Activated gamma-delta T cell treated with anti-CD3 and anti-CD28 coated beads, Interleukin-2, amount 50 U/mL, for 16 hours (primary cell): ENCODE results near the gene COMMD9.

ENCODE experiments used
- DNase-seq: peaks from one replicate; pipeline ENCODE4 v3.0.0-alpha.2; 2020; ENCODE audit warnings: low read depth

Gene COMMD9

DNA sequence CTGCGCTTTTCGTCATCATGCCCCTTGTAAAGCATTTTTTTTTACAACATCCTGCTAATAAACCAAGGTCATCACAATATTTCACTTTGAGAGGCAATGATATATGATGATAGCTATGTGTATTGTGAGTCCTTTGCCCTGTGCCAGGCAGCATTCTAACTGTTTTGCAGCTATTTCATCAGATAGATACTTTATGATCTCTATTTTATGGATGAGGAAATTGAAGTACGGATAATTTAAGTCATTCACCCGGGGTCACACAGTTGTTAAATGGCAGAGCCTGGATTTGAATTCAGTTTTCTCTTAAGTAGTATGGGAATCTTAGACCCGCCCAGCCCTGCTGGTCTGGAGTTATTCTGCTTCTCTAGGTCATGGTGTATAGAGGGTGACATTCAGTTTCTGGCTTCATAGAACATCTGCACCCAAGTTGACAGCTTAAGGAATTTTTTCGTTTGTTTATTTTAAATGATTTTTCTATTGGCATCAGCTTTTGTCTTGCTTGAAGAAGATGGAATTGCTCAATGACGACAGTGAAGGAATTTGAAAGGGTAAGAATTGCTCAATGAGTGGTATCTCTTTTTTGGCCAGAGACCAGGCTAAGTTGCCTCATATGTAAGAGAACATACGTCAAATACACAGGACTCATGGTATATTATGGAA, 7.8 kb upstream of the COMMD9 start:
- no peak for DNase-seq

DNA sequence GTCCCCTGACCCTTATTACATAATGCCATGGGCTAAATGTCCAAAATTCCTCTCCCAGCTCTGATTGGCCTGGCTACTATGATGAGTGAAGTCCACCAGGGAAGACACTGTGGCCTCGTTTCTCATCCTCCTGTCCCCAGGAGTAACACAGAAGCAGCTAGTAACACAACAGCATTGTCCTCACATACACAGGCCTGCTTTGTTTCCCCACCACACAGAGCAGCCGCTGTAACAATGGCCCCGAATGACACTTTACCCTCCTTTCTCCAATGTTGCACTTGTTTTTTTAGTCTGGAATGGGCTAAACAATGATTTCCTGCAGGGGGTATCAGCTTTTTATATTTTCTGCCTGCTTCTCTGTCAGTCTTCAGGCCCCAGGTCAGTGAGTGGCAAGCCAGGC, 6.7 kb upstream of the COMMD9 start, which contains the start of gene PRR5L:
Gene PRR5L (plus strand): TSS at position 363 of the 400 bp plus-strand sequence. CDS start 104,834 bp downstream, outside the sequence.
- DNase-seq = no peak

DNA sequence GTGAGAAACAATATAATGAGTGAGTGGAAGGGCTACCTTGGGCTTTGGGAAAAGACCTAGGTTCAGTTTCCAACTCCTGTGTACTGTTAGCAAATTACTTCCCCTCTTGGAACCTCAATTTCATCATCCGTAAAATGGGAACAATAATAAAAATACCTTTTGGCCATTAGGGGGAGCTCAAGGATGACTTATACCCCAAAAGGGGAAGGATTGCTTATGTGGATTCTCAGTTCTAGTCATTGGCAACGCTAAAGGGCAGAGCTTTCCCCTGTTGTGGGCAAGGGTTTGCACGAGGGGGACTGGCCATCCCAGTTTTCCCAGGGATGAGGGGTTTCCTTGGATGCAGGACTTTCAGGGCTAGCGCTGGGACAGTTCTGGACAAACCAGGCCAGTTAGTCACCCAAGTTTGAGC, 3.1 kb upstream of the COMMD9 start:
- DNase-seq = no peak

DNA sequence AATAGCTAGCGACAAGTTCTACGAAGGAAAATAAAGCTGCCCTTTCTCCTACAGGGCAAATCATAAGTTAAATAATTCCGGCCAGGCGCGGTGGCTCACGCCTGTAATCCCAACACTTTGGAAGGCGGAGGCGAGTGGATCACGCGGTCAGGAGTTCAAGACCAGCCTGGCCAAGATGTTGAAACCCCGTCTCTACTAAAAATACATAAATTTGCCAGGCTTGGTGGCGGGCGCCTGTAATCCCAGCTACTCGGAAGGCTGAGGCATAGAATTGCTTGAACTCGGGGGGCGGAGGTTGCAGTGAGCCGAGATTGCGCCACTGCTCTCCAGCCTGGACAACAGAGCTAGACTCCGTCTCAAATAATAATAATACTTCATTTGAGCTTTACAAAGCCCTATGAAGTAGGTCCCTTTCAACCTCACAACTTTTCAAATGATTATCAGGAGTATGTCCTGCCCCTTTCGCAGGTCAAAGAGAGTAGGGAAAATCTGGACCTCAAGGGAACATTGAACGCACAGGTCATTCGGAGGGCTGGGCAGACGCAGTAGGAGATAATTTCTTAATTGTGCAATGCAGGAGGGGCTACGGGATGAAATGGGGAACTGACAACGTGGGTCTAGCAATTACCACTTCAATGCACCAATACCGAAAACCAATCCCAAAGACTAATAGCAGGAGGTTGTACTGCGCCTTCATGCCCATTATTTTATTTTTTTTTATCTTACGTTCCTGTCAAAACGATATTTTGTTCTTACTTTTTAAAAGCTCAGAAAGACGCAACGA, 590 bp downstream of the COMMD9 start:
- no peak for DNase-seq

DNA sequence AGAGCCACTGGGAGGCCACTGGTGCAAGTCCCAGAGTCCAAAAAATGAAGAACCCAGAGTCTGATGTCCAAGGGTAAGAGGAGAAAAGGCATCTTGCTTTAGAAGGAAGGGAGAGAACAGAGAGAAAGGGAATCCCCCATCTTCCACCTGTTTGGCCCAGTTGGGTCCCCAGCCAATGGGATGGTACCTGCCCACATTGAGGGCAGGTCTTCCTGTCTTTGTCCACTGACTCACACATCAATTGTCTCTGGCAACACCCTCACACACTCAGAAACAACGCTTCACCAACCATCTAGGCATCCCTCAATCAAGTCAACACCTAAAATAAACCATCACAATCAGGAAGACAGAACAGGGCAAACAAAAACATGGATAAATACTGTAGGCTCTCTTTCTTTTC, 6.3 kb downstream of the COMMD9 start:
- no peak for DNase-seq

DNA sequence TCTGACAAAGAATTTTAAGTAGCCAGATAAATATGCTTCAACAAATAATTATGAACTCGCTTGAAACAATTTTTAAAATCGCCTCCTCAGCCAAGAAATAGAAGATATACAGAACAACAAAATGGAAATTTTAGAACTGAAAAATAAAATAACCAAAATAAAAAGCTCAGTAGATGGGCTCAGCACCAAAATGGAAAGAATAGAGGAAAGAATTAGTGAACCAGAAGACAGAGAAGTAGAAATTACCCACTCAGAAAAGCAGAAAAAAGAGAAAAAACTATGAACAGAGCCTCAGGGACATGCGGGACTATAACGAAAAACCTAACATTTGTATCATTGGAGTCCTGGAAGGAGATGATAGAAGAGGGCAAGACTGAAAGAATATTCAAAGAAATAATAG, 7.4 kb downstream of the COMMD9 start:
- no peak for DNase-seq

DNA sequence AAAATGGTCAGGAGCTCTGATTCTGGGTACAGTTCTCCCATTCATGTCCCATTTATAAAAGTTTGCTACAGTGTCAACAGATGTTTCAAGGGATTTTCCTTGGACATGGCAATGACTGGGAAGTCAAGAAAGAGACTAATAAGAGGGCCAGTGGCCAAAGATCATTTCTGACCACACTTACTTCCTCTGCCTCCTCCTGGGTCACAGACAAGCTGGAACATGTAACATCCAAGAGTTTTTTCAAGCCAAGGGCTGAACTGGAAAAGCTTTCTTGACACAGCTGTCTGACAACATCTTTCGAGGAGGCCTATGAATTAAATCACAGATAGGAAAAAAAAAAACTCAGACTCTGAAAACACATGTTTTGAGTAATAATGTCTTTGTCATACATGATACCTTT, 8.7 kb downstream of the COMMD9 start:
- DNase-seq = no peak

DNA sequence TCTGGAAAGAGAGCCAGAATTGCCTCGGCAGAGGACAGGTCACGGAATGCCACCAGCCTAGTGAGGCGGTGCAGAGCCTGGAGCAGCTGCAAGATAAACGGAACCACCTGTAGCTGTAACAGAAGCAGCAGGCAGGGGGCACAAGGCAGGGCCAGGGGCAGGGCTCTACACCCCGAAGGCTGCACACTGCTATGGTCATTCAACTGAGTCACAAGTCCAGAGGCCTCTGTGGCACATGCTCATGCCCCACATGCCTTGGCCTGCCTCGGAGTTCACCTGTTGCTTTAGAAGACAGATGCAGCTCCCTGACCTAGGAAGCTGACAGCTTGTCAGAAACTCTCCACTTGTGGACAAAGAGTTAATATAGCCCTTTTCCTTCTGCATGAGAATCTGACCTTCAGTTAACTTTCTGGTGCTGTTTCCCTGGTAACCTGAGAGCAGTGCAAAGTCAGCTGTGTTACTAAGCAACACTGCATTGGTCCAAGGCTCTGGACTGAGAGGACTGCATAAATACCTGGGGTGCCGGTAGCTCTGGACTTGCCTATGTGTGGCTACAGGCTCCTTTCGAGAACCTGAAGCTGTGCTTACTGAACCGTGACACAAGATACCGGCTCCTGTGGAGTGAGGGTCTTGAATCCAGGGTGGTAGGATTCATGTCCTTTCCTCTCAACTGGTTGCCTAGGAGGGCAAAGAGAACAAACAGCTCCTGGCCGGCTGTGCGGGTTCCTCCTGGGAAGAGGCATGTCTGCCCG, 10.5 kb downstream of the COMMD9 start:
- no peak for DNase-seq

DNA sequence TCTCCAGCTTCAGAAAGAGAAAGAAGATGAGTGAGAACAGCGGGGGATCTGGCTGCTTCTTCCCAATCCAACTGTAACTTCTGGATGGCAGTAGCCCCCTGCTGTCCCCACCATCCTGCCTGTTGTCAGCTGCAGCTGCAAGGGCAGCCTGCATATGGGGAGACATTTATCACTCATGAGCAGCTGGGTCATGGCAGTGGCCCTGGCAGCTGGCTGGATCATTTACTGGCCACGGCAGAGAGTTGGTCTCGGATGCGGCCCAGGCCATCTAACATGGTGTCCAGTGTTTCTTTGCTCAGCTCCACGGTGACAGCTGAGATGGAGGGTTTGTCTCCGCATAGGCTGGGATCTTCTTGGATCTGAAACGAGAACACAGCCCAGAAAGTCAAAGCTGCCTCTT, 14.8 kb downstream of the COMMD9 start:
- DNase-seq = no peak

DNA sequence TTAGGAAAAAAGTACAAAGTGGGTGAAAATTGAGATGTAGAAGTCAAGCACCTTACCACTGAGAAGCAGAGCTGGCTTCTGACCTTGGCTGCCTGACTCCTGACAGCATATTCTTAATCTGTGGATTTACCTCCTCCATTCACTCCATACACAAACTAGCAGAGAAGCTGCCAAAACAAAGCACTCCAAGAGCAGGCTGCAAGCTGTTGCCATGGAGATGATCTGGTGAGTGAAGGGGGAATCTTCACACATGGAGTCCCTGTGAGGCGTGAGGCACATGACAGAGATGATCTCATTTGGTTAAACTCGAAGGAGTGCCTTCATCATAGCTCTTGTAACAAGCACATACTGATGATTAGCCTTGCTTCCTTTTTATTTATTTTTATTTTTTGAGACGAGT, 16.1 kb downstream of the COMMD9 start:
- DNase-seq = no peak

DNA sequence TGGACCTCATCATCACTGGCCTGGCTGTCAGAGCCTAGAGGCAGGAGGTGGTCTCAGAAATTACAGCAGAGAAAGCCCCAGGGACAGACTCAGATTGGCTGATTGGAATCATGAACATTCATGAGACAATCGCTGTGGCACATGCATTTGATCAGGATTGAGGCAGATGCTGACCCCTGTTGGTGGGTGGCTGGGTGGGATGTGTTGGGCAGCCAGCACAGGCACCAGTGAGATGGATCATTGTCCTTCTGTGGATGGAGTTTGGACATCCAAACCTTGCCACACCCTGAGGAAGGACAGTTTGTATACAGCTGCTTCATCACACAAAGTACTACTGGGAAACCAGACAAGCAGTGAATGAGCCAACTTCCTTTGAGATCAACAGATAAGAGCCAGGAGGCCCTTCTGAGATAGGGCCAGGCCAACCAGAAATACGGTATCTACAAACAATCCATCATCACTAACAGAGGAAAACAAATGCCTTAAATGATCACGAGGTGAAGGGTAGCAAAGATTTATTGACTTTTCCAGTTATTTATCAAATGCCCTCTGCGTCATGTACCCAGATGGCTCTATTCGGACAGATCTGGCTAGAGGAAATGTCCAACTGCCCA, 17.3 kb downstream of the COMMD9 start:
- no peak for DNase-seq

DNA sequence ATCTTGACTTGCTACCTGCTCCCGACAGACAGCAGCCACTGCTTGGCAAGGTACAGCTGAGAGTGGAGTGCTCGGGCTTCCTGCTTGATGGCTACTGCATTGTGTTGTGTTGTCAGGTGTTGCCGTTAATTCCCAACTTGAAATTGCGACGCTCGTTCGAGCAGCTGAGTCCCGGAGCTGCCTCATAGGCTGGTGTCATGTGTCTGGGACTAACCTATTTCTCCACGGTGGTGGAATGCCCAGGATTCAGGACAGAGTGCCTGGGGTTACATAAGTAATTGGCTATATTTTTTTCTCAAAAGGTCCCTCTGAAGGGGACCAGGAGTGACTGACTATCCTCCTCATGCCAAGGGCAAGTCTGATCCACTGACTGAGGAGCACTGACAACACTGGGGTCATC, 18.5 kb downstream of the COMMD9 start:
- no peak for DNase-seq

DNA sequence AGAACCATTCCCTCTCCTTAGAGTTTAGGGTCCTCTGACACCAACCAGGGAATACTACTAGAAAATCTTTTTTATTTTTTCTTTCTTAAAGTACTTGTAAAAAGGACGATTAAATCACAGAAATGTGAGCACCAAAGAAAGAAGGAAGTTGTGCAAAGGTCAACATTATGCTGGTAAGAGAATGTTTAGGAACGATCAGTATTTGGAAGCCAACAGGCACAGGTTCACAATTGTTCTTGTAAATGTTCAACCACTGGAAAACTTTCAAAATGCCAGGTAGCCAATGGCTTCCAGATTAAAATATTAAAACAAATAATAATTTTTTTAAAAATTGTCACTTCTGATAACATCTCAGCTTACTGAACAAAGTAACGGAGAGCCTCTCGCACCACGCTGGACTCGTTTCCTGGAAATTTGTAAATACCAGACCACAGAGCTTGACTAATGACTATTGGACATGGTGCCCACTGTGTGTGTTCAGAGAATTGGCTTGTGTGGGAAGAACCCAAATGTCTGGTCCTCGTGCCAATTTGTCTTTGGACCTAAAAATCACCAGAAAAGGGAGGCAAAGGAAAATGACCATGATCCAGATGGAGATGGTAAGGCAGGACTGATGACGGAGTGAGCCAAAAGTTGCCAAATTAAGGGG, 20.8 kb downstream of the COMMD9 start:
- DNase-seq = no peak

DNA sequence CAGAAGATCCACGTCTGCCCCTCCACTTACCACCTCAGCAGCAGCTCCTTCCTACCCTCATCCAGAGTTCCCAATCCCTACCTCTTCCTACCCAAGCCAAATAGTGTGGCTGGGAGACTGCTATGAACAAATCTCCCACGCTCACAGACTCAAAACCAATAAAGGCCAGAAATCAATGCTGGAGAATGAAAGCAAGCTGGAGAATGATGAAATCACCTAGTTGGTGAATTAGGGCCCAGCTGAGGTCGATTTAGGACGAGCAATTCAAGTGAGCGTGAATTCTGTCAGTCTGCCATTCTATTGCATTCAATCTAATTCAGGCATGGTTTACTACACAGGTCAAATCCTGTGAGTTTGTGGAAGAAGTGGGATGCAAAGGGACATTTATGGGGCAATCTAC, 22.5 kb downstream of the COMMD9 start:
- no peak for DNase-seq

DNA sequence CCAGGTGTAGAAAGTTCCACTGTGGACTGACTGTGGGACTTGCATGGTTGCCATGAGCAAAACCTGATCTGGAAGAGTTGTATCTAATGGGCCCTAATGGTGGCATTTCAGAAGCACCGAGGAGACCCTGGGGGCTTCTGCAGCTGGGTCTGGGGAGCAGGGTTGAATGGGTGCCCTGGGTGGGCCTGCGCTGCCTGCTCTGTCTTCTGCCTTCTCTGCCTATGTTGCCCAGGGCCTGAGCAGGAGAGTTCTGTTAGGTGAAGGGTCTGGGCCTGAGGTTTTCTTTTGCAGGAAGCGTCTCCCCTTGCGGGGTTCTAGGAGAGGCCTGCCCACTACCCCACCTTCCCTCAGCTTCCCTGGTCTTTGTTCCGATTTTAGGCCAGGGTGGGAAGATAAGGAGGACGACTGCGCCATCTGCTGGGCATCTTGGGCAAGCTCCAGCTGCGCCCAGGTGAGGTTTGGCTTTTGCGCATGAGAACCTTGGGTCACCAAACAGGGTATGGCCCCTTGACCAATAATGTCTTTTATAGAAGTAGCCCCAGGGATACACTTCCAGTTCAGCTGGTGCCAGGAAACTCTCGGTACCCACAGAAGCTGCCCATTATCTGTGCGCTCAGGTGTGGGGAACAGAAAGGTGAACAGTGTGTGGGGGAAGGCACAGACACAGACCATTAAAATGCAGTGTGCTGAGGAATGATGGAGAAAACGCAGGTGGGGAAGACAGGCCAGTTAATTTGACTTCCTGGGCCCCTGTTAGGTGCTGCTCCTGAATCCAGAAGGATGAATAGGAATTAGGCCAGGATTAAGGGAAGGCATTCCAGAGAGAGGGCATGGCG, 23.2 kb downstream of the COMMD9 start:
- DNase-seq = peak; percentile 15

DNA sequence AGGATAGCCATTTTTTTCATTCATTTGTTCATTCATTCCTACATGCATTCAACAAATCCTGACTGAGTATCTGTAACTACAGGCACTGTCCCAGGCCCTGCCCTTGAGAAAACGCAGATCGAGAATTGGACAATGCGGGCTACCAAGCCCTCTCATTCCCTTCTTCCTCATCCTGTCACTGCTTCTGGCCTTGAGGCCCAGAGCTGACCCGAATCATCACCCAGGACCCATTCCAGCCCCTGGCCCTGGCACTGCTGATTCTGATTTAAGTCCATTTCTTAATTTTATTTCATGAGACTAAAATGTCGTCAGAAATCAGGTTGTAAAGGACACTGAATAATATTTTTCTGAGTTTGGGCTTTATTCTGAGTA, 24.3 kb downstream of the COMMD9 start:
- DNase-seq = no peak

DNA sequence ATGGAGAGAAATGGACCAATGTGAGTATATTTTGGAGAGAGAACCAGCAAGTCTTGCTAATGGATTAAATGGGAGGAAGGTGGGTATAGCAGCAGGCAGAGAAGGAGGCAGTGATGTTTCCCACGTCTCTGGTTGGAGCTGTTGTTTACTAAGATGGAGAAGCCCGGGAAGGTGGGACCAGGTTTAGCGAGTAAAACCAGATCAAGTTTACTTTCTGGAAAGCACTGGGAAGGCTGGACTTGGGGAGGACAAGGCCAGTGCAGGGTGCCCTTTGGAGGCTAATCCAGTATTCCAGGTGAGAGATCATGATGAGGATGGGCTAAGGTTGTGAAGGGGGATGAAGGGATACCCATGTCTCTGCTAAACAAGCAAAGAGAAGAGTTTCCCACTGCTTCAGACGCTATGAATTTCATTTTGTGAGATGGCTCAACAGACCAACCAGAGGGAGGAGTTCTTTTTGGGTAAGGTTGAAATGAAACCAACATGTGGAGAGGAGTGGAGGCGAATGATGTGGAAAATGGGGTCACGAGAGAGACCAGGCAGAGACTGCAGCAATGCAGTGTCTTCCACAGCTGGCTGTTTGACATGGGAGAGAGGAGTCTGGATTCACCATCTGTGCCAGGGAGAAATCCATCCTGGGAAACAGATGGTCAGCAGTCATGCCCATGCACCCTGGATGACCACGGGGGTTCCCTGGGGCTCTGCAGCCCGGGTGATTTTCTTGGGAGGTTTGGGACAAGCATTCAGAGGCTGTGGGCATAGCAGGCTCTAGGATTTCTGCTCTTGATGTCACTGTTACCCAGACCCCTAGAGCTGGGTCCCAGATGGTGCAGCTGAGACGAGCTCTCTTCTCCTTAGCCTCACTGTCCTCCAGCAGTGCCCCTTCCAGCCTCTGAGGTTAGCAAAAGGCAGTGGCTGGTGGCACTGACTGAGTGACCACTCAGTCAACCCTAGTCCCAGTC, 24.9 kb downstream of the COMMD9 start:
- no peak for DNase-seq

DNA sequence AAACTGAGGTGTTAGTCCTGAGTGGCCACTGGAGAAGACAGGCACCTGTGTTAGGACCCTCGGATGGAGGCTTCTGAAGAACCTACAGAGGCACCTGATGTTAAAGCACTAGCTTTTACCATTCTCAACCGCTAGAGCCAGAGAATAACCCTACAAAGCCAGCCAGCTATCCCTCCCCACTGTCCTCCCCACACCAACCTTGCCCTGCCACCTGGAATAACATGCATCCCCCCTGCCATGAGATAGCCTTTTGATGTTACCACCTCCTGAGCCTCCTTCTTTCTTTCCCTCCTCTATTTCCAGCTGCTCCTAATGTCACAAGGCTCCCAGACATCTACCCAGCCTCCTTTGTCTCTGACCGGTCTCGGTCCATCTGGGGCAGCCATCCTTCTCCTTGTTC, 28.1 kb downstream of the COMMD9 start:
- no peak for DNase-seq

DNA sequence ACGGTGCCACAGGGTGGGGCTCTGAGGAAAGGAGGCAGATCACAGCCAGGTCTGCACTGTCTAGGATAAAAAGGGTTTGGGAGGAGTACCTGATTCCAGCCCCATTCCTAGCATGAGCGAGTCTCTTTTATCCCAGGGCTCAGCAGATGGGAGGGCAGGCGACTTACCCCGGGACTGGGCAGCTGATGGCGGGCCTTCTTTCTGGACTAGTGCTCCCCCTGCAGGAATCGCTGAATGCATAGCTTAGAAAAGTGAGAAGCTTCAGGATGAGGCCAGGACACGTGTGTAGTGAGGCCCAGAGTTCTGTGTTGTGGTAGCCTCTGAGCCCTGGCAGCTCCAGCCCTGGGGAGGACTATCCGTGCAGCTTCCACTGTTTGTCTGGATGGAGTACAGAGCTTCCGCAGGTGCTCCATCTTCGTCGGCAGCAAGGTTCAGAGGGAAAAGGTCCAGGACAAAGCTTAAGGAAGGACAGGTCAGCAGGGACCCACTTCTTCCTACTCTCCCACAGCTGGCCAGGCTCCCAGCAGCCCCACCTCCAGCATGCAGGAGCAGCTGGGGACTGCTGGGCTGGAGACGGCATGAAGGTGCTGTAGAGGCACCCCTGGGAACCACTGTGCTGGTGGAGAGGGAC, 30.4 kb downstream of the COMMD9 start:
- no peak for DNase-seq

DNA sequence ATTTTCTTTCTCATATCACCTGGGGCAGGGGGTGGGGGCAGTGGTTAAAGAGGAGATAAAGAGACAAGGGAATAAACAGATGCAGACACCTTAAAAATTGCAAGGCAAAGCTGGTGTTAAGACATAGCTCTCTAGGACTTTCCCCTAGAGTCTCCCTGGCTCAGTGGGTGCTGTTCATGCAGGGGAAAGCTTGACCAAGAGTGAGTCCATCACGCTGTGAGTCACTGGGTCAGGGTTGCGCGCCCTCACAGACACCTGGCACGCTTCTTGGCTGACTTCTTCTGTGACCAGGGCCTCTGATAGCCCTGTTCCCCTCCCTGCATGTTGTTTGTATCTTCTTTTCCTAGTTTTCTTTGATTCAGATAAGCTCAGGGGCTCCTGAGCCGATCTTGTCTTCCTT, 31.9 kb downstream of the COMMD9 start:
- no peak for DNase-seq
